T-helper 2 cell treated with Interferon-gamma antibody and Interleukin-4, amounts not matched to agents 5 μg/mL and 100 μg/mL, for 36 hours (primary cell): ENCODE data around the gene ZBTB7C.

Experiments
- DNase-seq: peaks from one replicate; pipeline ENCODE4 v3.0.0; 2021; ENCODE audit warnings: low spot score
- H3K27ac Mint-ChIP-seq: one replicate; pipeline ENCODE4 v1.8.0; 2021; ENCODE audit warnings: mild to moderate bottlenecking, mixed read lengths
- H3K27me3 Mint-ChIP-seq: one replicate; pipeline ENCODE4 v1.8.0; 2021; ENCODE audit warnings: low read depth, mixed read lengths
- H3K36me3 Mint-ChIP-seq: one replicate; pipeline ENCODE4 v1.8.0; 2021; ENCODE audit warnings: low read depth, mixed read lengths
- H3K4me1 Mint-ChIP-seq: one replicate; pipeline ENCODE4 v1.8.0; 2021; ENCODE audit warnings: low read depth, mixed read lengths
- H3K4me3 Mint-ChIP-seq: one replicate; pipeline ENCODE4 v1.8.0; 2022; ENCODE audit warnings: mild to moderate bottlenecking, moderate library complexity, mixed read lengths
- H3K9me3 Mint-ChIP-seq: one replicate; pipeline ENCODE4 v1.8.0; 2021; ENCODE audit warnings: mixed read lengths

Gene ZBTB7C

DNA sequence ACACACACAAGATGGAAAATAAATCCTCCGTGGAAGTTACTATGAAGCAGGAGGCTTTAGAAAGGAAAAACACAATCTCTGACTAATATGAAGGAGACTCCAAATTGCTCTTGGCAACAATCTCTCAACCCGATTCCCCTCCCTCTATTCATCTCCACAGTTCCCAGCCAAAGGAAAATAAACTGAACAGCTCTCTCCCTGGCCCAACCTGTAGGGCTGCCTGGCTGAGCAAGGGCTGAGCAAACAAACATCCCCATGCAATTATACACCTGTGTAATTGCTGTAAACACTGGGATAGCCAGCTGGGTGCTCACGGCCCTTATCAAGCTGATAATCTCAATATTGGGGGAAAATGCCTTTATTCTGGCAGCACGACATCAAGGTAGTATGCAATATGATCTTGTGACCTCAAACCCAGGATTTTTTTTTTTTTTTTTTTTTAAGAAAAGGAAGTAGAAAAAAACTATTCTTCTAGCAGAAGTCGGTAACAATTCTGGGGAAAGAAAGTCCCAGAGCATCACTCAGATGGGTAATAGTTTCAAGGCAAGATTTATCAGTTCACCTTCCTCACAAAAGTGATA is 275.4 kb downstream of the ZBTB7C start:
- Mint-ChIP-seq H3K4me3 (no peak overlapping the region), H3K9me3 (no peaks in the 10 kb centered on the region), H3K4me1 (peaks cover 11% of the 10 kb centered on the region), H3K36me3 (no peaks in the 10 kb centered on the region), H3K27ac (no peak overlapping the region), H3K27me3 (peaks cover 78% of the 10 kb centered on the region)
- no peak for DNase-seq

DNA sequence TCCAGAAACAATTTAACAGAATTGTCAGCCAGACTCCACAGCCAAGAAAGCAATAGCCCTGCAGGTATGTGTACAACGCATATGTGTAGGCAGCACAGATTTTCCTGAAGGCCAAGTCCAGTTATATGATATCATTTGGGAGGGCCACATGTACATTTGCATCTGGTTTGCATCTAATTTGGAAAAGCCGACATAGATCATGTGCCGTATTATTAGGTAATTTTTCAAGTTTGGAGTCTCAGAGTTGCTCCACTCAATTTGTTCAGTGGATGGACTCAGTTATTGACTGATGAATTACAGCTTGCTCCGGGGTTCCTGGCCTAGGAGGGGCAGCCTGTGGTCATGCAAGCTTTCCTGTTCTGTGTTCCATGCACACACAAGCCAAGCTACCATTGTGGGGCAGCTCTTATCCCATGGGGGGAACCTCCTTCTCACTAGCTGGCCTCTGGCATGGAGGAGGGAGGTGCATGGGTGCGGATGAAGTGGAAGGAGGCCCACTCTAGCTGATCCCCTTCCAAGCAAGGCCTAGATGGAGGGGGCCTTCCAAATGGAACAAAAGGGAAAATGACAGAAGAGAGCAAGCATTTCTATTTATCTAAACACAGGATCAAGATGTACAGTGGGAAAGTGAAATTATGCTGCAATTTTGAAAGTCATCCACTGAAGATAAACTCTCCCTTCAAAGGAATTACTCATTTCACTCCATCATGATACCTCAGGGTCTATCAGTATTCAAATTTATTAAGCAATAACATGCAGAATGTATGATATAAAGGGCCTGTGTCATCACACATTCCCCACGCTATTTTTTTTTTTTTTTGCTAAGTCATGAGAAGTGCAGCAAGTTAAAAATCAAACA is 276.2 kb downstream of the ZBTB7C start:
- DNase-seq = no peak
- no peaks in the 10 kb centered on the region for H3K36me3 Mint-ChIP-seq
- peaks cover 11% of the 10 kb centered on the region for H3K4me1 Mint-ChIP-seq
- H3K9me3 Mint-ChIP-seq = no peaks in the 10 kb centered on the region
- H3K4me3 Mint-ChIP-seq = no peak overlapping the region
- H3K27me3 Mint-ChIP-seq = peaks cover 76% of the 10 kb centered on the region
- no peak overlapping the region for H3K27ac Mint-ChIP-seq

DNA sequence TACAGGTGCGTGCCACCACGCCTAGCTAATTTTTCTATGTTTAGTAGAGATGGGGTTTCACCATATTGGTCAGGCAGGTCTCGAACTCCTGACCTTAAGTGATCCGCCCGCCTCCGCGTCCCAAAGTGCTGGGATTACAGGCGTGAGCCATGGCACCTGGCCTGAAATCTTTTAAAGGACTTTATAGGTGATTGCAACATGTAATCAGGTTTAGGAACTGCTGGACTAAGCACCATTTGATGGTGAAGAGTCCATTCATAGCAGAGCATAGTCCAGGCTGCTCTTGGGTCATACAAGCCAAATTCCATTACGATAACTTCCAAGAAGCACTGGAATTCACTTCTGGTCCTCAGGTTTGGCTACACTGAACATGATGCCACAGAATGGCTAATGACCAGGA is 278.1 kb downstream of the ZBTB7C start:
- Mint-ChIP-seq H3K4me3 (no peak overlapping the region), H3K4me1 (peaks cover 5% of the 10 kb centered on the region), H3K9me3 (no peaks in the 10 kb centered on the region), H3K27me3 (peaks cover 76% of the 10 kb centered on the region), H3K27ac (no peak overlapping the region), H3K36me3 (no peaks in the 10 kb centered on the region)
- no peak for DNase-seq

DNA sequence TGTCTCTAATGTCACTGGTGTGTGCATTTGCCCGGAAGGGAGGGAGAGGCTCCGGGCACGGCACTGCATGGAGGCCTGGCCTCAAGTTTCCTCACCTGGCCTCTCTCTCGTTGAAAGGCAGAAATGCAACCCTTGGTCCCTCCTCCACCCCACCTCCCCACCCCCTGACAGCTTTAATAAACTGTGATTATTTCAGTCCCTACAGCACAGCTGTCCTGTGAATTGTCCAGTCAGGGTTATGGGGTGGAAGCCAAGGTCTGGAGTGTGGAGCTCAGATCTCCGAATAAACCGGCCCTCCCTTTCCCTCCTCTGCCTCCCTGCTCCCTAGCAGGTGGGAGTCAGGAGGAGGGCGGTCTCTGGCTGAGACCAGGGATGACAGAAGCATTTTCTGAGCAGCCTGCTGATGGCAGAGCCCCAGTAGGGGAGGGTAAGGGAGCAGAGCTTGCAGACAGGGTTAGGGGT is 279.5 kb downstream of the ZBTB7C start:
- no peaks in the 10 kb centered on the region for H3K9me3 Mint-ChIP-seq
- peaks cover 14% of the 10 kb centered on the region for H3K4me1 Mint-ChIP-seq
- no peak for DNase-seq
- no peaks in the 10 kb centered on the region for H3K36me3 Mint-ChIP-seq
- peaks cover 69% of the 10 kb centered on the region for H3K27me3 Mint-ChIP-seq
- no peak overlapping the region for H3K27ac Mint-ChIP-seq
- no peak overlapping the region for H3K4me3 Mint-ChIP-seq

DNA sequence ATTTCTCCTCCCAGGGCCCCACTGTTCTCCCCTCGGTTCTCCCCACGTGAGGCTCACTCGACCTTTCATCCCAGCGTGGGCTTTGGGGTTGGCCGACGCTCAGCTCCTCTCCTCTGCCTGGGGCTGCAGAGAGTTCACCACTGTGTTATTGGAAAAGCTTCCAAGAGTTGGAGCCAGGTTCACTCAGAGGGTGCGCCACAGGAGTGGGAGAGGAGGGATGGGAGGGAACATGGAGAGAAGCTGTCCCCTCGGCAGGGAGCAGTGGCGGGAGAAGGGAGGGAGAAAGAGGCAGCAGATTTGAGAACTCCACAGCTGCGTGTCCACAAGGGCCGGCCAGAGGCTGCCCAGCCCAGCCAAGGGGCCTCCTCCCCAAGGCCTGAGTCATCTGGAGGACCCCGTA is 281.6 kb downstream of the ZBTB7C start:
- H3K4me1 Mint-ChIP-seq = peaks cover 21% of the 10 kb centered on the region
- no peaks in the 10 kb centered on the region for H3K36me3 Mint-ChIP-seq
- H3K4me3 Mint-ChIP-seq = no peak overlapping the region
- no peak for DNase-seq
- no peak overlapping the region for H3K27ac Mint-ChIP-seq
- peaks cover 65% of the 10 kb centered on the region for H3K27me3 Mint-ChIP-seq
- H3K9me3 Mint-ChIP-seq = no peaks in the 10 kb centered on the region

DNA sequence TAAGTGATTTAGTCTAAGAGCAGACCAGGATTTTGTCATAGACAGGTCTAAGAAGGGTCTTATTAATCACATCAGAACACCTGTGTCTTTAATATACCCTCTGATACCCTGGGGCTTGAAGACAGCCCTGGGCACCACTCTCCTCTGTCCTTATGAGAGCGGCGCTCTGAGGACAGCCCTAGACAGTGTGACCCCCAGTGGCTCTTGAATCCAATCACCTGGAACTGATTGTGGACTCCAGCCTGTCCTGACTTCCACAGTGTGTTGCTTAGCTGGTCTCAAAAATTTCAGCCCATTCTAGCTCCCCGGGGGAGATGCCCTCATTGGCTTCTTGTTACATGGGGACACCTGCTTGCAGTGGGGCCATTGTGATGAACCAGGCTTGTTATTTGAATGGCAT is 282.9 kb downstream of the ZBTB7C start:
- no peak for DNase-seq
- peaks cover 21% of the 10 kb centered on the region for H3K4me1 Mint-ChIP-seq
- H3K27ac Mint-ChIP-seq = no peak overlapping the region
- H3K9me3 Mint-ChIP-seq = no peaks in the 10 kb centered on the region
- peaks cover 67% of the 10 kb centered on the region for H3K27me3 Mint-ChIP-seq
- no peak overlapping the region for H3K4me3 Mint-ChIP-seq
- H3K36me3 Mint-ChIP-seq = no peaks in the 10 kb centered on the region

DNA sequence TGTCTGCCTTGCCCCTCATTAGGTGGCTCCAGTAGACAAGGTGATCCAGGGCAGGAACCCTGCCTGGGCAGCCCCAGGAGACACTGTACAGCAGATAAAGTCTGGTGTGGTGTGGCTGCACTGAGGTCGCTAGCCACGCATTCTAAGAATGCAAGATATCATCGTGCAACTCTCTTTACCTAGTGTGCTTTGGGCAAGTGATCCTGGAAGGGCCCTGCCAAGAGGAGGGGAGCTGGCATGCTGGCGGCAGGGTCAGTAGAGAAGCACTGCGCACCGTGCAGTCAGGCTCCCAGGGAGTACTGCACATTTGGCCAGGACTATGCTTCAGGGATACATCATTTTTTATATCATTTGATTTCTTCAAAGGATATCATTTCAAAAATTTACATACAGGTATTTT is 283.5 kb downstream of the ZBTB7C start:
- no peak overlapping the region for H3K27ac Mint-ChIP-seq
- H3K36me3 Mint-ChIP-seq = no peaks in the 10 kb centered on the region
- H3K4me3 Mint-ChIP-seq = no peak overlapping the region
- no peak for DNase-seq
- H3K4me1 Mint-ChIP-seq = peaks cover 21% of the 10 kb centered on the region
- H3K27me3 Mint-ChIP-seq = peaks cover 63% of the 10 kb centered on the region
- no peaks in the 10 kb centered on the region for H3K9me3 Mint-ChIP-seq

DNA sequence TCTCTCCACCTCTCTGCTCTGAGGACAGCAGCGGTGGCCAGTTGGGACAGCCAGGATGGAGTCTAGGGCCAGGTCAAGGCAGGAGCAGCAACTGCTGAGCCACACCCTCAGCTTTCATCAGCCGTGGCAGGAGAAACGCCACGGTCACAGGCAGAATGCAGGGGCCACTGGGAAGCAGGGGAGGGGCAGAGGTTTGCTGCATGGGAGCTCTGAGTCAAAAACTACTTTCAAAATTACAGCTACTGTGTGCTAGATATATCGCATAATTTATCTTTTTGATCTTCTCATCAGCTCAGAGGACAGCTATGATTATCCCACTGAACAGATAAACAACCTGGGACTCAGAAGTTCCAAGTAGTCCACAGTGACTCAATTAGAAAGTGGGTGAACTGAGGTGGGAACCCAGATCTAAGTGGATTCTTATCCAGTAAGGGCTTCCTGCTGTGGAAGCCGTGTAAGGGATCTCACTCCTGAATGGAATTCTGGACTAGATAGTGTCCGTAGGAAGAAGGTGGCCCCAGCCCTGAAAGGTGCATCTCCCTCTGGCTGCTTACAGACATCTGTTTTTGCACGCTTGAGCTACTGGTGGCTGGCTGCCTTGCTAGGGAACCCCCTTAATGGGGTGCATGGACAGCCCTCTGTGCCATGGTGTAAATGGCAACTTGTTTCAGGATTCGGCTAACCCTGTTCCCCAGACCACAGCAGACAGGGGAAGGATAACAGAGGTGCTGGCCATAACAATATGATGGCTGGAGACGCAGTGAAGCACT is 284.1 kb downstream of the ZBTB7C start:
- Mint-ChIP-seq H3K4me1 (peaks cover 21% of the 10 kb centered on the region), H3K27ac (no peak overlapping the region), H3K36me3 (no peaks in the 10 kb centered on the region), H3K27me3 (peaks cover 61% of the 10 kb centered on the region), H3K9me3 (no peaks in the 10 kb centered on the region), H3K4me3 (peak overlapping the region; percentile 54)
- DNase-seq = peak; percentile 70

DNA sequence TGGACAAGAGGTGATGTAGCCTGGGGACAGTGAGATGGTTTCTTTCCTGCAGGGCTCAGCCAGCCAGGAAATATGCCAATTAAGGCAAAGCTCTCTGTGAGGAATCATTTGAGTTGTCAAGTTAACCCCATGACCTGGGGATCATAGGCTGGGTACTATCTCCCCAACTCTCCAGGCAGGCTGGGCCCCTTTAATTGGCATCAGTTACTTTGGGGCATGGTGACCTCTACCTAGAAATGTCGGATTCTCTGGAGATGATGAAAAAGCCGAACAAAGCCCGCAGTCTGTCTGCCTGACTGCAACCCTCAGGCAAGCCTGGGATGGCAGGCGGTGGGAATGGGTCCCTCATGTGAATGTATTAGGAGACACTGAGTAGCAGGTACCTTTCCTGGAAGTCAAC is 285.2 kb downstream of the ZBTB7C start:
- DNase-seq = no peak
- no peak overlapping the region for H3K4me3 Mint-ChIP-seq
- peaks cover 21% of the 10 kb centered on the region for H3K4me1 Mint-ChIP-seq
- no peak overlapping the region for H3K27ac Mint-ChIP-seq
- H3K27me3 Mint-ChIP-seq = peaks cover 62% of the 10 kb centered on the region
- no peaks in the 10 kb centered on the region for H3K9me3 Mint-ChIP-seq
- H3K36me3 Mint-ChIP-seq = no peaks in the 10 kb centered on the region

DNA sequence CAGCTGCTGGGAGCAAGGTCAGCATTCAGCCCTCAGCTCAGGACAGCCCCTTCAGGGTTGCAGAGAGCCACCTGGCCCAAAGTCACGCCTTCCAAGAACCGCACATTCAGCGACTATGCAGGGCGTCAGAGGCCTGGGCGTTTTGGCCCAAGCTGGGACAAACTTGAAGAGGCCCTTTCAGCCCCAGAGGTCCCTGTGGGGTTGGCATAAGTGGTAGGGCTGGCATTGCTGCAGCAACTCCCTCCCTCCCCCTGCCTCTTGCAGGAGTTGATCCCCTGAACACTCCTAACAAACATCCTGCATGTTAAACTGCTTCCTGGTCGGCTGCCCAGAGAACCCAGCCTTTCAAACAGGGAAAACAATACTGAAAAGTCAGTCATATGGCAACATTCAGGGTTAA is 285.9 kb downstream of the ZBTB7C start:
- Mint-ChIP-seq H3K27ac (no peak overlapping the region), H3K9me3 (no peaks in the 10 kb centered on the region), H3K36me3 (no peaks in the 10 kb centered on the region), H3K4me3 (no peak overlapping the region), H3K4me1 (peaks cover 21% of the 10 kb centered on the region), H3K27me3 (peaks cover 60% of the 10 kb centered on the region)
- no peak for DNase-seq

DNA sequence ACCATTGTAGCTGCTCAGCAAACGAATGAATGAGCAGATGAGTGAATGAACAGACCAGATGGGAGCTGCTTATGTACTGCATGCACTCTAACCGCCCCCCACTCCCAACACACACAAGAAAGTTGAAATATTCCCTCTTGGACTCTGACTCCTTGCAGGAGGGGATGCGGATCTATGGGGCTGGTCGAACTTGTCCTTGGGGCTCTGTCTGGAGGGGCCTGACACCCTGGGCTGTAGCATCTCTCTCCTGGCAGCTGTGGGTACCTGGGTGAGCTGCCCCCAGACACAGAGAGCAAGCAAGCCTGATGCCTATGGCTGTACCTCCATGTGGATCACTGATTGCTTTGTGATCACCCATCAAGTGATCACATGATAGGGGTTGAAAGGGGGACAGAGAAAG is 286.4 kb downstream of the ZBTB7C start:
- no peaks in the 10 kb centered on the region for H3K36me3 Mint-ChIP-seq
- no peak overlapping the region for H3K27ac Mint-ChIP-seq
- peaks cover 59% of the 10 kb centered on the region for H3K27me3 Mint-ChIP-seq
- H3K9me3 Mint-ChIP-seq = no peaks in the 10 kb centered on the region
- no peak overlapping the region for H3K4me3 Mint-ChIP-seq
- no peak for DNase-seq
- peaks cover 21% of the 10 kb centered on the region for H3K4me1 Mint-ChIP-seq

DNA sequence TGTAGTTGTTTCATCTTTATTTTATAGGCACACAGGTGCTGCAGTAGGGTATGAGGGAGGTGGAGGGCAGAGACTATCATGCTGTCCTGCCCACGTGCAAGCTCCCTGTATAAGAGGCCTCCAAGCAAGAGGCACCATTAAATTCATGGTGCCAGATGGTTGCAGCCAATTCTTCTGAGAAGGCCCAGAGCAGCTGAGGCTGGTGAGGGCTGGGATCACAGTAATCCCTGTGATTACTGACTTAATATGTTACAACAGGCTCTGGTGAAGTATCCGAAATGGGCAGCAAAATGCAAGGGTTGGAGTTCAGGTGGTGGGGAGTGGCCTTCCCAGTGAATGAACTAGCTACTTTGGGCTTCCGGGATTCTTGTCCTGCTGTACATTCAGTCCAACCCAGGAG is 286.8 kb downstream of the ZBTB7C start:
- DNase-seq = no peak
- no peak overlapping the region for H3K4me3 Mint-ChIP-seq
- H3K4me1 Mint-ChIP-seq = peaks cover 21% of the 10 kb centered on the region
- no peaks in the 10 kb centered on the region for H3K36me3 Mint-ChIP-seq
- H3K9me3 Mint-ChIP-seq = no peaks in the 10 kb centered on the region
- H3K27ac Mint-ChIP-seq = no peak overlapping the region
- peaks cover 62% of the 10 kb centered on the region for H3K27me3 Mint-ChIP-seq

DNA sequence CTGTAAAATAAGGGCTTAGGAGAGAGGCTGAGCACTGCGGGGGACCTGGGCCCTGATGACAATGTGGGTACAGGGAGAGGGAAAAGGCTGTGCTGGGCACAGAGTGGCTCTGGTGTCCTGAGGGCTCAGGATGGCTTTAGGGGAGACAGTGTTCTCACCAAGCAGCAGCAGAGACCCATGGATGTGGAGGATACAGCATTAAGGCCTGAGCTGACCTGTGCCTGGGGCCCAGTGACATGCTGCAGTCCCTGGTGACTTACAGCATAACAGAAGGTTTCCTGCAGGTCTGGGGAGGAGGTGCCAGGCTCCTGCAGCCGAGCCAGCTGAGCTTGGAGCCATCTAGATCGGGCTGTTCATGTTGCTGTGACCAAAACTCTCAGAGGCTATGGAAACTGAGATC is 287.4 kb downstream of the ZBTB7C start:
- Mint-ChIP-seq H3K36me3 (no peaks in the 10 kb centered on the region), H3K27ac (no peak overlapping the region), H3K4me3 (no peak overlapping the region), H3K4me1 (peaks cover 21% of the 10 kb centered on the region), H3K9me3 (no peaks in the 10 kb centered on the region), H3K27me3 (peaks cover 63% of the 10 kb centered on the region)
- no peak for DNase-seq

DNA sequence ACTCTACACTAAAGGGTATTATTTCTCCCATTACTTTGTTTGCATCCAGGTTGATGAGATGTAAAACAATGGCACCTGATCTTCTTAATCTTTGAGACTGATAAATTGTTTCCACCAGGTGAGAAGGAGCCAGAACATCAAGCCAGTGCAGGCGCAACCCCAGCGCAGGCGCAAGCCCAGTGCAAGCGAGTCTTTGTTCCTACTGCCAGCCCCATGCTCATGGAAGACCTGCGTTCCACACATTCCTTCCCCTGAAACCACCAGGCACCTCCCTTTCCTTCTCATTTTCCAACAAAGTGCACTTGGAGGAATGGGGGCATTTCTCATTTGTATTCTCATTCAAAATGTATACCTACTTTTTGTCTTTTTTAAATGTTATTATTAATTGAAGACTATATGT is 290.0 kb downstream of the ZBTB7C start:
- Mint-ChIP-seq H3K27ac (no peak overlapping the region), H3K4me1 (peaks cover 5% of the 10 kb centered on the region), H3K36me3 (no peaks in the 10 kb centered on the region), H3K4me3 (no peak overlapping the region), H3K27me3 (peaks cover 65% of the 10 kb centered on the region), H3K9me3 (no peaks in the 10 kb centered on the region)
- no peak for DNase-seq
